Activated naive CD8-positive, alpha-beta T cell treated with anti-CD3 and anti-CD28 coated beads, Interleukin-2, amount 10 ng/mL, durations not matched to agents 7 days and 5 days (primary cell): ENCODE measurements around the gene PARK7. TPM values are rescaled to one million over a fixed set of nuclear protein-coding genes. Genes with fewer than 3 reads are reported as not detected.
A peak's percentile ranks its signal among the peaks of the same experiment; 100 is the strongest.
"Not testable (repeated sequence)": the region's sequence is repeated elsewhere in the genome, so short reads cannot be mapped to it uniquely, and the experiment has no call there.

Experiments used
- ATAC-seq: fragments of 150-1000 bp; cut with Tn5 transposase; one replicate; pipeline ENCODE4 v1.10.0; 2021; ENCODE audit warnings: low read depth, moderate library complexity
- POLR2A ChIA-PET: fragments of 350-600 bp; sonication (Branson Sonifier 250); formaldehyde crosslinking; loops from one replicate; lab custom pipeline; 2021; ENCODE audit warnings: antibody characterized with exemption; lab: Charles Lee
- DNase-seq: peaks from one replicate; pipeline ENCODE4 v3.0.0; 2021
- H3K27ac Mint-ChIP-seq: one replicate; pipeline ENCODE4 v1.8.0; 2022; ENCODE audit warnings: mild to moderate bottlenecking, mixed read lengths
- H3K27me3 Mint-ChIP-seq: one replicate; pipeline ENCODE4 v1.8.0; 2022; ENCODE audit warnings: mild to moderate bottlenecking, moderate library complexity, mixed read lengths
- H3K36me3 Mint-ChIP-seq: one replicate; pipeline ENCODE4 v1.8.0; 2021; ENCODE audit warnings: mild to moderate bottlenecking, mixed read lengths
- H3K4me1 Mint-ChIP-seq: one replicate; pipeline ENCODE4 v1.8.0; 2021; ENCODE audit warnings: mixed read lengths
- H3K4me3 Mint-ChIP-seq: one replicate; pipeline ENCODE4 v1.8.0; 2022; ENCODE audit warnings: mild to moderate bottlenecking, moderate library complexity, mixed read lengths
- H3K9me3 Mint-ChIP-seq: one replicate; pipeline ENCODE4 v1.8.0; 2021; ENCODE audit warnings: mixed read lengths
- total RNA-seq, 2 experiments: library from RNA; stranded (reverse); gene quantifications; one replicate each; pipeline ENCODE4 v1.2.3, GENCODE V29; 2021

The PARK7 gene
- 100 to 1,000 TPM; 209 to 230 TPM for total RNA-seq

DNA sequence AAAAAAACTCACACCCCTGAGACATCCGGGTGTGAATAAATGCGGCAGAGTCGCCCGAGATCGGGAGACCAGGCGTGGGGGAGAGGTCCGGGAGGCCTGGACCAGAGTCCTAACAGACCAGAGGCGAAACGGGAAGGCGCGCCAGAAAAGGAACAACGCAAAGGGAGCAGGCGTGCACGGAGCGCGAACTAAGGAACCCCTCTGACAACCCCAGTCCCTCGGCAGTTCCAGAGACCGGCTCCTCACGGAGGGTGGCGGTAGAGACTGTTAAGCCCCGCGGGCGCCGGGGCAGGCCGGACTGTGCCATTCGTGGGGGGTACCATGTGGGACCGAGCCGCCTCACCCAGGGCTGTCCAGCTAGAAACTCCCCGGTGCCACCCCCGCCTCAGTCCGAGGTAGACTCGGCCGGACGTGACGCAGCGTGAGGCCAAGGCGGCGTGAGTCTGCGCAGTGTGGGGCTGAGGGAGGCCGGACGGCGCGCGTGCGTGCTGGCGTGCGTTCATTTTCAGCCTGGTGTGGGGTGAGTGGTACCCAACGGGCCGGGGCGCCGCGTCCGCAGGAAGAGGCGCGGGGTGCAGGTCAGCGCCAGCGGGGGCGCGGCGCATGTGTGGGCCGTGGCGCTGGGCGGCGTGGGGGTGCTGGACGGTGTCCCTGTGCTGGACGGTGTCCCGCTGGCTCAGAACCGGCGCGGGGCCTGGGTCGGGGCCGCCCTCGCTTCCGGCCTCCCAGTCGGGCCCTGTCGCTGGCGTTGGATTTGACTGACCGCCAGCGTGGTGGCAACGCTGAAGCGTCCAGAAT lies at the start of gene PARK7:
Gene PARK7 (plus strand): TSS at position 496 of the 798 bp plus-strand sequence. CDS start 1,075 bp downstream, outside the sequence.
- Mint-ChIP-seq H3K36me3 (peaks cover 21% of the 10 kb centered on the region), H3K9me3 (no peaks in the 10 kb centered on the region), H3K4me3 (peak within 1 kb of the TSS; percentile 98), H3K27ac (peak within 1 kb of the TSS; percentile 100), H3K27me3 (no peaks in the 10 kb centered on the region), H3K4me1 (peaks cover 33% of the 10 kb centered on the region)
- peak; percentile 99 for DNase-seq
- ATAC-seq: peak; percentile 93
- POLR2A ChIA-PET: interaction anchor here (0.6 to 1.9 kb wide), 10 partner anchors 9 to 402 kb away, joined by 3 to 9 read pairs (median 4); partner anchors contain the start of gene TNFRSF9

DNA sequence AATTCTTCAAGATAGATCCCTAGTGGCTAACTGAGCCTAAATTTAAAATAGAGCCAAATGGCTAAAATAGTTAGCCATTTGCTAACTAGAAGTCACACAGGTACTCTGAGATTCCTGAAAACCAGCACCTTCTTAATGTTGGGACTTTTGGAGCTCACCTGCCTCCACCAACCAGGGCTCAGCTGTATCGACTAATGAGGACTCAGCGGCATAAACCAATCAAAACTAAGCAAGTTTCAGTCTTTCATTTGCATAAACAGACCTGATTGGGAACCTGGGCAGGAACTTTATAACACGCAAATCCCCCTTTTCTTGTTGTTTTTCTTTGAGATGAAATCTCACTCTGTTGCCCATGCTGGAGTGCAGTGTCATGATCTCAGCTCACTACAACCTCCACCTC lies 49.4 kb upstream of the PARK7 start:
- Mint-ChIP-seq H3K36me3 (no peaks in the 10 kb centered on the region), H3K27ac (no peak overlapping the region), H3K27me3 (no peaks in the 10 kb centered on the region), H3K9me3 (no peaks in the 10 kb centered on the region), H3K4me1 (peaks cover 18% of the 10 kb centered on the region), H3K4me3 (no peak overlapping the region)
- ATAC-seq: no peak
- no peak for DNase-seq
- POLR2A ChIA-PET: interaction anchor here (0.6 kb wide), 1 partner anchor 91 kb away, joined by 3 read pairs; no protein-coding TSS in a partner anchor

DNA sequence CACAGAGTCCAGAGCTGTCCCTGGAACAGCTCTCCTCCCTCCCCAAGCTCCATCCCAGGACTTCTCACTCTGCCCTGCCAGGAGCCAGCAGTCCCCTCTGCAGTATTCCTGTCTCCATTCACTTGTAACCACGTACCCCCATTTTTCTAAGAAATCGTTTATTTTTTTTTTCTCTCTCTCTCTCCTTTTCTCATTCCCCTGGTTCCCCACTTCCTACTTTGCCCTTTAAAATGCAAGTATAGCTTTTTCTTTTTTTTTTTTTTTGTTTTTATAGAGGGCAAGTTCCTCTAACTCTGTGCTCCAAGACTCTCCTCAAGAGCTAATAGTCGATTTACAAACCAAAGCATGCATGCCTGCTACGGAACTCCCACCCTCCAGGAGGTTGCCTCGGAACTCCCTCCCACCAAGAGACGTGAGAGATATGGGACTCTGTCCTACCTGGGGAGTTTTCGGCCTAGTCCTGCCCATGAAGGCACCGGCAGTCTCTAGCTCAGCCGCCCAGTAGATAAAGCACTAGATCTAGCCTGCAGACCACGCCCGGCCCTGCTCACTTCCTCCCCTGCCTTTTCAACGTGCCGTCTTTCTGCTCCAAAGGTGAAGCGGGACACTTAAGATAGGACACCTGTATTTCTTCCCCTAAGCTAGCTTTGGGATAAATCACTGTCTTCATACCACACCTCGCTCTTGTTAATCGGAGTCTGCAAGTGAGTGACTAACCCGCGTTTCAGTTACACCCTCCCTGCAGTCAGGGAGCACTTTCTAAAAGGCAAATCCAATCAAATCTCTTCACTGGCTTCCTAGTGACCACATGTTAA lies 48.6 kb upstream of the PARK7 start:
- Mint-ChIP-seq H3K27me3 (no peaks in the 10 kb centered on the region), H3K4me1 (peaks cover 18% of the 10 kb centered on the region), H3K4me3 (peak overlapping the region; percentile 72), H3K27ac (peak overlapping the region; percentile 75), H3K9me3 (no peaks in the 10 kb centered on the region), H3K36me3 (no peaks in the 10 kb centered on the region)
- POLR2A ChIA-PET: interaction anchor here (0.6 kb wide), 1 partner anchor 92 kb away, joined by 3 read pairs; no protein-coding TSS in a partner anchor
- no peak for DNase-seq
- ATAC-seq: peak; percentile 42

DNA sequence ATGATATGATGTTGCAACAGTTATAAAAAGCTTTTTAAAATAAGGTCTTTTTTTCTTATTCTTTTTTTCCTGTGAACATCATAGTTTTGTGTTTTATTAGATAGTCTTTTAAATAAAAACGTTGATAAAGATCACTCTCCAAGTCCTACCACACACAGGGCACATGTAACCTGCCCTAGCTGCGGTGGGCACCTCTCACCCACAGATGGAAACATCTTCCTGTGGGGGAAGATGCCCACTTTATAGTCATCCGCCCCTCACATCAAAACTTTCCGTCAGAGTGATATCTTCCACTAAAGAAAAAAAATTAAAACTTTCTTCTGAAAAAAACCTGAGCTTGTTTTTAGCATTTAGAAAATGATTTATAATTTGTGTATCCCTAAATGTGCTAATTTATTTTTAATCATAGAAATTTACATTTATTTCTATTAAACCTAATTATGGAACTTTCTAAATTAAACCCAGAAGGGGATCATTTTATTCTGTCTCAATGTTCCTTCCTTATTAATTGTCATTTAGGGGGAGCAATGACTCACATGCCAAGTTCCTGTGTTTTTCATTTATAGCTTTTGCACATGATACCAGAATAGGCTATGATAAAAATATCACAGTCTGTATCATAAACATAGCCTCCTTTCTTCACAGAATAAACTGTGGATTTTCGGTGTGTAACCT lies 45.5 kb upstream of the PARK7 start:
- H3K27ac Mint-ChIP-seq: peak overlapping the region; percentile 74
- DNase-seq (no peak), ATAC-seq (no peak)
- POLR2A ChIA-PET: interaction anchor here (0.9 to 1.4 kb wide), 2 partner anchors 15 to 134 kb away, joined by 3 to 4 read pairs; no protein-coding TSS in a partner anchor
- no peaks in the 10 kb centered on the region for H3K27me3 Mint-ChIP-seq
- H3K36me3 Mint-ChIP-seq: no peaks in the 10 kb centered on the region
- H3K4me3 Mint-ChIP-seq: peak overlapping the region; percentile 39
- peaks cover 24% of the 10 kb centered on the region for H3K4me1 Mint-ChIP-seq
- no peaks in the 10 kb centered on the region for H3K9me3 Mint-ChIP-seq

DNA sequence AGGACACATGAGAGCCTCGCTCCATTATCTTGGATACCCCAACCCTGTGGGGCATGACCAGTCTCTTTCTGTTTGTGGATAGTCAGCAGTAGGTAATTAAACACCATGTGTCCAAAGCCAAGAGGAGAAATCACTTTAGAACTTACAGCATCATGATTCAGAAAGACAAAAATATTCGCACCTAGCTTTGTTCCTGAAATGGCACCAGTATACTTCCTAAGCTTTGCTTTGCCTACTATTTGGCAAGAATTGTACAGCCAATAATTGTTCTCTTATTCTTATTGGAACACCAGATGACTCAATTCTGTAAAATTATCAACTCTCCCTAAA lies 45.0 kb upstream of the PARK7 start:
- H3K36me3 Mint-ChIP-seq: no peaks in the 10 kb centered on the region
- no peaks in the 10 kb centered on the region for H3K9me3 Mint-ChIP-seq
- H3K4me1 Mint-ChIP-seq: peaks cover 24% of the 10 kb centered on the region
- ATAC-seq: no peak
- DNase-seq: no peak
- POLR2A ChIA-PET: interaction anchor here (0.9 to 1.4 kb wide), 2 partner anchors 15 to 135 kb away, joined by 3 to 4 read pairs; no protein-coding TSS in a partner anchor
- H3K27me3 Mint-ChIP-seq: no peaks in the 10 kb centered on the region
- no peak overlapping the region for H3K27ac Mint-ChIP-seq
- no peak overlapping the region for H3K4me3 Mint-ChIP-seq

DNA sequence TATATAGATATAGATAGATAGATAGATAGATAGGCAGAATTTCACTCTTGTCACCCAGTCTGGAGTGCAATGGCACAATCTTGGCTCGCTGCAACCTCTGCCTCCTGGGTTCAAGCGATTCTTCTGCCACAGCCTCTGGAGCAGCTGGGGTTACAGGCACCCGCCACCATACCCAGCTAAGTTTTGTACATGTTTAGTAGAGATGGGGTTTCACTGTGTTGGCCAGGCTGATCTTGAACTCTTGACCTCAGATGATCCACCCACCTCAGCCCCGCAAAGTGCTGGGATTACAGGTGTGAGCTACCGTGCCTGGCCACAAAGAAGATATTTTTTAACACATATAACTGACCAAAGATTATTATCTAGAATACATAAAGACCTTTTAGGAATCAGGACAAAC lies 43.5 kb upstream of the PARK7 start:
- H3K27me3 Mint-ChIP-seq, ATAC-seq, H3K9me3 Mint-ChIP-seq, H3K27ac Mint-ChIP-seq, H3K4me3 Mint-ChIP-seq, POLR2A ChIA-PET, H3K36me3 Mint-ChIP-seq, DNase-seq: not testable (repeated sequence)
- H3K4me1 Mint-ChIP-seq: peaks cover 25% of the 10 kb centered on the region

DNA sequence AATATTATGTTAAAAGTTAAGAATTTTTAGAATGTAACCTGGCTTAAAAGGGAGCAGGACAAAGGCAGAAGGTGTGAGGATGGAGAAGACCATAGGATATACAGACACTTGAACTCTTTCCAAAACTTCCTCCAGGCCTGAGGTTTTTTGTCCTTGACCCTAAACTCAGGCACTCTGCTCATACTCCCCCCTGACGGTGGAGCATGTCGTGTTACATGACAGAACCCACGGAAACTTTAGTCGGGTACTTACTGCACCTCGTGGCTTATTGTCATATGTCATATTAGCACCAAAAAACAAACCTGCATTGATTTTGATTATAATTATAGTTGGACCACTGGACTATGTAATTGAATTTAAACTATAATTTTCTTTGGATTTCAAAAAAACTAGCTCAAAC lies 41.6 kb upstream of the PARK7 start:
- Mint-ChIP-seq H3K27ac (no peak overlapping the region), H3K9me3 (peaks cover 1% of the 10 kb centered on the region), H3K4me1 (peaks cover 16% of the 10 kb centered on the region), H3K4me3 (no peak overlapping the region), H3K27me3 (no peaks in the 10 kb centered on the region), H3K36me3 (peaks cover 1% of the 10 kb centered on the region)
- ATAC-seq (no peak), DNase-seq (no peak)
- POLR2A ChIA-PET: interaction anchor here (0.9 kb wide), 1 partner anchor 41 kb away, joined by 3 read pairs; no protein-coding TSS in a partner anchor

DNA sequence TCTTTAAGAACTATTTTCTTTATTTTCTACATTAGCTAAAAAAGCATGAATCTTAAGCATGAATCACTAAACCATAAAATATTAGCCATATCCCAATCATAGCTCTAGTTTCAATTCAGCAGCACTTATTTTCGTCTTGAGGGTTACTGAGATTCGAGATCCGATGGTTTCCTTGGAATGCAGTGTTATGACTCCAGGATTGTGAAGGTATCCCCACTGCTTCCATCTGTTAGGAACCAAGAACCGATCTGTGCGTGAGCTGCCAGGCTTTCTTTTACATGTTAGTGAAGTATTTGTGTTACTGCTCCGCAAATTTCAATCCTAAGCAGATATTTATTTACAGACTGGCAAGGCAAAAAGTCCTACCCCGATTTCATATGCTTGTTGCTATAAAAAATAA lies 39.7 kb upstream of the PARK7 start:
- peaks cover 2% of the 10 kb centered on the region for H3K27me3 Mint-ChIP-seq
- DNase-seq: no peak
- peaks cover 1% of the 10 kb centered on the region for H3K36me3 Mint-ChIP-seq

DNA sequence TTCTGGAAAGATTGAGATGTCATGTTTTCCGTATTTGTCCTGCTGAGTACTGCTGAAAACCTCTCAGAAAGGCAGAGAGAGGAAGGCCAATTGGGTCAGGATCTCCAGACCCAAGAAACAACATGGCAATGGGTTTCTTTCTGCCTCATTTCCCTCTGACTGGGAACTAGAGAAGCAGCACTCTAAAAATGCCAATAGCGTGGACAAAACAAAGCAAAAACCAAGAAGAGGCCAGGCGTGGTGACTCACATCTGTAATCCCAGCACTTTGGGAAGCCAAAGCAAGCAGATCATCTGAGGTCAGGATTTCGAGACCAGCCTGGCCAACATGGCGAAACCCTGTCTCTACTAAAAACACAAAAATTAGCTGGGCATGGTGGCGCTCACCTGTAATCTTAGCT lies 39.2 kb upstream of the PARK7 start:
- H3K36me3 Mint-ChIP-seq: peaks cover 1% of the 10 kb centered on the region
- ATAC-seq: no peak
- H3K9me3 Mint-ChIP-seq: peaks cover 1% of the 10 kb centered on the region
- H3K4me1 Mint-ChIP-seq: peaks cover 11% of the 10 kb centered on the region
- DNase-seq: no peak
- peaks cover 2% of the 10 kb centered on the region for H3K27me3 Mint-ChIP-seq
- POLR2A ChIA-PET: interaction anchor here (0.7 kb wide), 1 partner anchor 155 kb away, joined by 3 read pairs; no protein-coding TSS in a partner anchor
- H3K4me3 Mint-ChIP-seq: no peak overlapping the region
- H3K27ac Mint-ChIP-seq: no peak overlapping the region

More for the DNA sequence above, 39.7 kb upstream of the PARK7 start:
- POLR2A ChIA-PET: interaction anchor here (1.2 kb wide), 1 partner anchor 40 kb away, joined by 5 read pairs; the partner anchor contains the start of gene PARK7
- ATAC-seq: no peak
- Mint-ChIP-seq H3K4me3 (no peak overlapping the region), H3K4me1 (peaks cover 11% of the 10 kb centered on the region), H3K27ac (no peak overlapping the region), H3K9me3 (peaks cover 1% of the 10 kb centered on the region)

DNA sequence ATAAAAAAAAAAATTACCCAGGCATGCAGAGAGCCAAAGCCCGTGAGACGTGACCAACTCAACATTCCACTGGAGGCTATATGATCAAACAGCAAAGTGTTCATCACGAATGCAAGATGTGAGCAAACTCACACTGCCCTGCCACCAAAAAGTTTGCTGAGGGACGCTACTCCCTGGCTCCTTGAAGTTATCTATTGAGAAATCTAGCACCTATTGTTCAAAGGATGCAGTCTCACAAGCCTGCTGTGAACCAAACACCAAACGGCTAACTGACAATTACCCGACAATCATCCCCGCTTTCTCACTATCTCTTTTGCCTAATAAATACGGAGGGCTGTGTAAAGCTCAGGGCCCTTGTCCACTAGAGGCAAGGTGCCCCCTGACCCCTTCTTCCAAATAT lies 34.5 kb upstream of the PARK7 start:
- H3K4me3 Mint-ChIP-seq, H3K27ac Mint-ChIP-seq, H3K27me3 Mint-ChIP-seq, ATAC-seq, POLR2A ChIA-PET, H3K36me3 Mint-ChIP-seq, DNase-seq, H3K9me3 Mint-ChIP-seq: not testable (repeated sequence)
- H3K4me1 Mint-ChIP-seq: peaks cover 22% of the 10 kb centered on the region

DNA sequence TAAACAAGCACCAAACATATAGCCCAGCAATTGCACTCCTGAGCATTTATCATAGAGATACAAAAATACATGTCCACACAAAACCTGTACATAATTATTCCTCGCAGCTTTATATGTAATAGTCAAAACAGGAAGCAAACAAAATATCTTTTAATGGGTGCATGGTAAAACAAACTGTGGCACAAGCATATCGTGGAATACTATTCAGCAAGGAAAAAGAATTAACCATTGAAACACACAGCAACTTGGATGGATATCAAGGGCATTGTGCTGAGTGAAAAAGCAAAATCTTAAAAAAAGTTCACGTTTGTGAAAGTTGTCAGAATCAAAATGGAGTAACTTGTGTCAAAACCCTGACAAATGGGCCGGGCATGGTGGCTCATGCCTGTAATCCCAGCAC lies 33.3 kb upstream of the PARK7 start:
- Mint-ChIP-seq H3K4me1 (peaks cover 21% of the 10 kb centered on the region), H3K36me3 (no peaks in the 10 kb centered on the region), H3K27ac (no peak overlapping the region), H3K9me3 (no peaks in the 10 kb centered on the region), H3K4me3 (no peak overlapping the region), H3K27me3 (peaks cover 2% of the 10 kb centered on the region)
- DNase-seq: no peak
- POLR2A ChIA-PET: no interaction called here
- no peak for ATAC-seq

DNA sequence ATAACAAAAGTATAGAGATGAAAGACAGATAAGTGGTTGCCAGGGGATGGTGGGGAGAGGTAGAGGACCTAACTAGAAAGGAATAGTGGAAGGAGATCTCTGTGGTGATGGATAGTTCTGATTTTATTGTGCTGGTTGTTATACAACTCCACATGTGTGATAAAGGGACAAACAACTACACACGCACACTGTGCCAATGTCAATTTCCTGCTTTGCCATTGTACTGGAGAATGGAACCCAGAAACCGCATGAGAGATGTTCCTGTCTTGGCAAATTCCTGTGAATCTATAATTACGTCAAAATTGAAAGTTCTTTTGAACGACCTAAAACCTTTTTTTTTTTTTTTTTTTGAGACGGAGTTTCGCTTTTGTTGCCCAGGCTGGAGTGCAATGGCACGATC lies 31.9 kb upstream of the PARK7 start:
- ATAC-seq (no peak), DNase-seq (no peak)
- H3K27ac Mint-ChIP-seq: peak overlapping the region; percentile 68
- peaks cover 2% of the 10 kb centered on the region for H3K27me3 Mint-ChIP-seq
- POLR2A ChIA-PET: no interaction called here
- H3K36me3 Mint-ChIP-seq: no peaks in the 10 kb centered on the region
- H3K9me3 Mint-ChIP-seq: no peaks in the 10 kb centered on the region
- peaks cover 21% of the 10 kb centered on the region for H3K4me1 Mint-ChIP-seq
- peak overlapping the region; percentile 53 for H3K4me3 Mint-ChIP-seq
